WTC11 (cell line): ENCODE results near the gene TMEM178B.

Experiments
- ELF4 ChIP-seq: sonication (generic); formaldehyde crosslinking; IDR thresholded peaks from 2 replicates; pipeline ENCODE4 v1.8.1; 2022; ENCODE audit warnings: low read depth, mild to moderate bottlenecking, moderate library complexity, missing genetic modification reagents
- FOXP1 ChIP-seq: sonication (generic); formaldehyde crosslinking; IDR thresholded peaks from 2 replicates; pipeline ENCODE4 v1.8.0; 2022; ENCODE audit warnings: missing genetic modification reagents, mild to moderate bottlenecking, moderate library complexity, borderline replicate concordance
- MXD4 ChIP-seq: fragments of 250-450 bp; sonication (Bioruptor Pico); IDR thresholded peaks from 2 replicates; pipeline ENCODE4 v1.8.0; 2021; ENCODE audit warnings: mild to moderate bottlenecking, moderate library complexity, borderline replicate concordance
- NR2C2 ChIP-seq: sonication (generic); formaldehyde crosslinking; IDR thresholded peaks from 2 replicates; pipeline ENCODE4 v1.8.0; 2022; ENCODE audit warnings: mild to moderate bottlenecking, missing genetic modification reagents
- RELA ChIP-seq: sonication (generic); formaldehyde crosslinking; IDR thresholded peaks from 2 replicates; pipeline ENCODE4 v1.8.1; 2022; ENCODE audit warnings: missing genetic modification reagents, mild to moderate bottlenecking, borderline replicate concordance
- SP1 ChIP-seq: sonication (generic); formaldehyde crosslinking; conservative IDR thresholded peaks from 2 replicates; pipeline ENCODE4 v1.8.1; 2022; ENCODE audit warnings: missing genetic modification reagents
- TEAD4 ChIP-seq: sonication (generic); formaldehyde crosslinking; IDR thresholded peaks from 2 replicates; pipeline ENCODE4 v1.8.0; 2022; ENCODE audit warnings: mild to moderate bottlenecking, missing genetic modification reagents
- ZNF423 ChIP-seq: fragments of 250-450 bp; sonication (Bioruptor Pico); IDR thresholded peaks from 2 replicates; pipeline ENCODE4 v2.1.2; 2022; ENCODE audit warnings: mild to moderate bottlenecking, moderate library complexity
- TF ChIP-seq, protein P1 (sequence below): sonication (generic); formaldehyde crosslinking; IDR thresholded peaks from 2 replicates; pipeline ENCODE4 v1.8.1; 2022; ENCODE audit warnings: low read depth, mild to moderate bottlenecking, moderate library complexity, missing genetic modification reagents, borderline replicate concordance
- TF ChIP-seq, protein P2 (sequence below): fragments of 200-600 bp; IDR thresholded peaks from 2 replicates; pipeline ENCODE4 v1.8.0; 2022; ENCODE audit warnings: antibody characterized with exemption
- TF ChIP-seq, protein P3 (sequence below): fragments of 250-450 bp; sonication (Bioruptor Pico); IDR thresholded peaks from 2 replicates; pipeline ENCODE4 v2.1.2; 2022; ENCODE audit warnings: mild to moderate bottlenecking, moderate library complexity

DNA sequence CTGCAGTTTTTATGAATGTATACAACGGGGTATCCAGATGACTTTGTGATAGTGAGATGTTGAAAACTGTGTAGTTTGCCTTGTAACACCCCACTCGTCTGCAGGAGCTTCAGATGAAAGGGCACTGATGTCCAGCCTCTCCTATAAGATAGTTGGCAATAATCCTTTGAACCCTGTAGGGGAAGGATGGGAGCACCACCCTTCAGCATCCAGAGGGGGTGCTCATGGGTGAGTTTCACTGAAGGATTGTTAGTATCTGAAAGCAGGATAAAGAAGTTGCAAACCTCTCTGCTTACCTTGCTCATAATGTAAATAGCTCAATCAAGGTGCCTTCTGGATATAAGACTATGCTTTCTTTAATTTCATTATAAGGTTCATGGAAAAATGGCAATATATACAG, 201.5 kb downstream of the TMEM178B start:
- no peak for TF ChIP-seq RELA (CRISPR knock-in tag)
- TF ChIP-seq, protein P1, sequence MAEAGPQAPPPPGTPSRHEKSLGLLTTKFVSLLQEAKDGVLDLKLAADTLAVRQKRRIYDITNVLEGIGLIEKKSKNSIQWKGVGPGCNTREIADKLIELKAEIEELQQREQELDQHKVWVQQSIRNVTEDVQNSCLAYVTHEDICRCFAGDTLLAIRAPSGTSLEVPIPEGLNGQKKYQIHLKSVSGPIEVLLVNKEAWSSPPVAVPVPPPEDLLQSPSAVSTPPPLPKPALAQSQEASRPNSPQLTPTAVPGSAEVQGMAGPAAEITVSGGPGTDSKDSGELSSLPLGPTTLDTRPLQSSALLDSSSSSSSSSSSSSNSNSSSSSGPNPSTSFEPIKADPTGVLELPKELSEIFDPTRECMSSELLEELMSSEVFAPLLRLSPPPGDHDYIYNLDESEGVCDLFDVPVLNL (CRISPR knock-in tag) = no peak
- TF ChIP-seq, protein P2, sequence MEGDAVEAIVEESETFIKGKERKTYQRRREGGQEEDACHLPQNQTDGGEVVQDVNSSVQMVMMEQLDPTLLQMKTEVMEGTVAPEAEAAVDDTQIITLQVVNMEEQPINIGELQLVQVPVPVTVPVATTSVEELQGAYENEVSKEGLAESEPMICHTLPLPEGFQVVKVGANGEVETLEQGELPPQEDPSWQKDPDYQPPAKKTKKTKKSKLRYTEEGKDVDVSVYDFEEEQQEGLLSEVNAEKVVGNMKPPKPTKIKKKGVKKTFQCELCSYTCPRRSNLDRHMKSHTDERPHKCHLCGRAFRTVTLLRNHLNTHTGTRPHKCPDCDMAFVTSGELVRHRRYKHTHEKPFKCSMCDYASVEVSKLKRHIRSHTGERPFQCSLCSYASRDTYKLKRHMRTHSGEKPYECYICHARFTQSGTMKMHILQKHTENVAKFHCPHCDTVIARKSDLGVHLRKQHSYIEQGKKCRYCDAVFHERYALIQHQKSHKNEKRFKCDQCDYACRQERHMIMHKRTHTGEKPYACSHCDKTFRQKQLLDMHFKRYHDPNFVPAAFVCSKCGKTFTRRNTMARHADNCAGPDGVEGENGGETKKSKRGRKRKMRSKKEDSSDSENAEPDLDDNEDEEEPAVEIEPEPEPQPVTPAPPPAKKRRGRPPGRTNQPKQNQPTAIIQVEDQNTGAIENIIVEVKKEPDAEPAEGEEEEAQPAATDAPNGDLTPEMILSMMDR = no peak
- no peak for TF ChIP-seq FOXP1 (CRISPR knock-in tag)
- no peak for TF ChIP-seq ELF4 (CRISPR knock-in tag)
- TF ChIP-seq NR2C2 (CRISPR knock-in tag) = no peak
- no peak for TF ChIP-seq SP1 (CRISPR knock-in tag)
- no peak for TF ChIP-seq TEAD4 (CRISPR knock-in tag)
- no peak for TF ChIP-seq ZNF423 (CRISPR knock-in tag)
- no peak for TF ChIP-seq MXD4 (CRISPR knock-in tag)
- TF ChIP-seq, protein P3, sequence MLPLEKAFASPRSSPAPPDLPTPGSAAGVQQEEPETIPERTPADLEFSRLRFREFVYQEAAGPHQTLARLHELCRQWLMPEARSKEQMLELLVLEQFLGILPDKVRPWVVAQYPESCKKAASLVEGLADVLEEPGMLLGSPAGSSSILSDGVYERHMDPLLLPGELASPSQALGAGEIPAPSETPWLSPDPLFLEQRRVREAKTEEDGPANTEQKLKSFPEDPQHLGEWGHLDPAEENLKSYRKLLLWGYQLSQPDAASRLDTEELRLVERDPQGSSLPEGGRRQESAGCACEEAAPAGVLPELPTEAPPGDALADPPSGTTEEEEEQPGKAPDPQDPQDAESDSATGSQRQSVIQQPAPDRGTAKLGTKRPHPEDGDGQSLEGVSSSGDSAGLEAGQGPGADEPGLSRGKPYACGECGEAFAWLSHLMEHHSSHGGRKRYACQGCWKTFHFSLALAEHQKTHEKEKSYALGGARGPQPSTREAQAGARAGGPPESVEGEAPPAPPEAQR (CRISPR knock-in tag) = no peak
